ENCODE measurements around the gene RAB3C. TPM values are rescaled to one million over a fixed set of nuclear protein-coding genes. Genes with fewer than 3 reads are reported as not detected.

Gene RAB3C
- total RNA-seq, 1 donor from 2014 or later = 0.47 TPM

DNA sequence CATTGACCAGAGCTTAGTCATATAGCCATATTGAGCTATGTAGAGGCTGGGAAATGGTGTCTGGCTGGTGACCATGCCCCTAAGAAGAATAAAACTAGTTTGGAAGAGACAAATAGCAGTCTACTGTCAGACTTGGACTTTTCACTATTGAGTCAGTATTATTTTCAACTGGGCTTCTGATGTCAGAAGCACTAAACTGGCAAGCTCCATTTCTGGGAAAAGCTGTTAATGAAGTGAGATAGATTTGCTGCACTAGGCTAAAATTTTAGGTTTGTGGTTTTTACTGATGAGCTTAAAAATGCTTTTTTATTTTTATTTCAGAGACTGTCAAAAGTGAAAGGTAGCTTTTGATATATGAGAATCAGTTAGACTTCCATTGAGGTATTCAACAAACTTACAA is 220.2 kb downstream of the RAB3C start:
- Mint-ChIP-seq H3K27ac (no peak overlapping the region), H3K27me3 (peaks cover 5% of the 10 kb centered on the region), H3K4me3 (no peak overlapping the region), H3K9me3 (no peaks in the 10 kb centered on the region), H3K36me3 (ENCODE audit: low read depth) (no peaks in the 10 kb centered on the region), H3K4me1 (no peaks in the 10 kb centered on the region)
- intact Hi-C loops (cut with micrococcal nuclease) = no loop called here
- TF ChIP-seq CTCF (IDR thresholded peaks at IDR 0.05) = no peak
- no peak for DNase-seq
- ChIA-PET POLR2A (no interaction called here), CTCF (no interaction called here)
- no peak for ATAC-seq (ENCODE audit: low read depth)

- no peak overlapping the region for H3K27ac Mint-ChIP-seq
- no peak for DNase-seq
- peaks cover 5% of the 10 kb centered on the region for H3K27me3 Mint-ChIP-seq
- ChIA-PET CTCF (no interaction called here), POLR2A (no interaction called here)
- TF ChIP-seq CTCF (IDR thresholded peaks at IDR 0.05) = no peak
- ATAC-seq (ENCODE audit: low read depth) = no peak
- intact Hi-C loops (cut with micrococcal nuclease) = no loop called here
- no peaks in the 10 kb centered on the region for H3K4me1 Mint-ChIP-seq
- H3K9me3 Mint-ChIP-seq = no peaks in the 10 kb centered on the region
- H3K36me3 Mint-ChIP-seq (ENCODE audit: low read depth) = no peaks in the 10 kb centered on the region
- H3K4me3 Mint-ChIP-seq = no peak overlapping the region
Measured at GRCh38 chr5:58804291-58804690, 221.4 kb downstream of the RAB3C start.

- ATAC-seq (ENCODE audit: low read depth) (no peak), DNase-seq (no peak)
- intact Hi-C loops (cut with micrococcal nuclease) = no loop called here
- Mint-ChIP-seq H3K4me3 (no peak overlapping the region), H3K4me1 (no peaks in the 10 kb centered on the region), H3K9me3 (no peaks in the 10 kb centered on the region), H3K27ac (no peak overlapping the region), H3K36me3 (ENCODE audit: low read depth) (no peaks in the 10 kb centered on the region), H3K27me3 (no peaks in the 10 kb centered on the region)
- ChIA-PET POLR2A (no interaction called here), CTCF (no interaction called here)
- no peak for TF ChIP-seq CTCF (IDR thresholded peaks at IDR 0.05)
Measured at GRCh38 chr5:58810086-58810485, 227.2 kb downstream of the RAB3C start.

DNA sequence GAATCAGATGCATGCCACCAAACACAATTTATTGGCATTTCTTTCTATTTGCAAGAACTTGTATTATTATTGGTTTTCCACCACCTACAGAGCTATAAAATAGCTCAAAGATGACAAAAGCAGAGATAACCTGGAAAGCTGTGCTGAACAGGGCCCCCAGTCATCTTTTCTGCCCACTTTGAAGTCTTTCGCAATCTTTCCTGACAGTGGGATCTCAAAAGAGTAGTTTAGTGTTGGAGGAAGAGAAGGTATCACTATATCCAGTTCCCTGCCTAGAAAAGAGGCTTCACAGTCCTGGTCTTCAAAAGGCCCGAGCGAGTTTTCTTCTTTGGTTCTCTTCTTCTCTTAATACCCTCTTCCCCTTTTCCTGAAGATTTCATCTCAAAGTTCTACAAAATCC is 231.0 kb downstream of the RAB3C start:
- H3K4me1 Mint-ChIP-seq = no peaks in the 10 kb centered on the region
- H3K4me3 Mint-ChIP-seq = no peak overlapping the region
- intact Hi-C loops (cut with micrococcal nuclease) = loop anchor here (1.0 kb wide), 1 partner anchor 337 kb away; no protein-coding TSS in a partner anchor
- ATAC-seq (ENCODE audit: low read depth) (no peak), DNase-seq (no peak)
- no peaks in the 10 kb centered on the region for H3K36me3 Mint-ChIP-seq (ENCODE audit: low read depth)
- H3K9me3 Mint-ChIP-seq = no peaks in the 10 kb centered on the region
- no peak for TF ChIP-seq CTCF (IDR thresholded peaks at IDR 0.05)
- H3K27ac Mint-ChIP-seq = no peak overlapping the region
- no peaks in the 10 kb centered on the region for H3K27me3 Mint-ChIP-seq
- POLR2A ChIA-PET = no interaction called here
- CTCF ChIA-PET = no interaction called here

GRCh38 chr5:58816181-58816731 is 233.4 kb downstream of the RAB3C start:
- CTCF ChIA-PET = interaction anchor here (1.4 kb wide), 1 partner anchor 34 kb away, joined by 3 read pairs; no protein-coding TSS in a partner anchor
- ATAC-seq (ENCODE audit: low read depth) (no peak), DNase-seq (no peak)
- POLR2A ChIA-PET = no interaction called here
- Mint-ChIP-seq H3K4me1 (no peaks in the 10 kb centered on the region), H3K9me3 (no peaks in the 10 kb centered on the region), H3K27me3 (no peaks in the 10 kb centered on the region), H3K27ac (no peak overlapping the region), H3K36me3 (ENCODE audit: low read depth) (no peaks in the 10 kb centered on the region), H3K4me3 (no peak overlapping the region)
- intact Hi-C loops (cut with micrococcal nuclease) = no loop called here
- TF ChIP-seq CTCF (IDR thresholded peaks at IDR 0.05) = no peak

Measured in activated B cell treated with CpG ODN at 0.5 μM for 24 hours (primary cell).